GM18858 (cell line): ENCODE measurements around the gene DAG1.

Experiments used
- ATAC-seq: cut with Tn5 transposase; IDR thresholded peaks from one replicate; pipeline ENCODE4 v1.9.1; 2021; ENCODE audit not compliant: unreplicated experiment

The DAG1 gene

GRCh38 chr3:49469936-49470713, at the start of gene DAG1:
Gene DAG1, plus strand, starts transcription at chr3:49470267. Its CDS starts 40,268 bp downstream, at chr3:49510535.
- ATAC-seq, result peak; percentile 72

- no peak for ATAC-seq
Measured at GRCh38 chr3:49421890-49422378, 48.1 kb upstream of the DAG1 start.

- ATAC-seq, result no peak
Measured at GRCh38 chr3:49422379-49423248, 47.5 kb upstream of the DAG1 start, which contains the start of gene AMT. Gene AMT, minus strand, starts transcription at chr3:49422473. Its CDS starts 23 bp downstream, at chr3:49422450.

- no peak for ATAC-seq
Measured at GRCh38 chr3:49424816-49425215, 45.3 kb upstream of the DAG1 start.

- ATAC-seq, result no peak
Measured at GRCh38 chr3:49427586-49427985, 42.5 kb upstream of the DAG1 start.

GRCh38 chr3:49428752-49429080, 41.4 kb upstream of the DAG1 start:
- ATAC-seq, result no peak

GRCh38 chr3:49434731-49435130, 35.3 kb upstream of the DAG1 start:
- no peak for ATAC-seq

- ATAC-seq, result no peak
Measured at GRCh38 chr3:49445391-49445790, 24.7 kb upstream of the DAG1 start.

- no peak for ATAC-seq
Measured at GRCh38 chr3:49453621-49454020, 16.4 kb upstream of the DAG1 start.

GRCh38 chr3:49454458-49454857, 15.6 kb upstream of the DAG1 start:
- no peak for ATAC-seq

GRCh38 chr3:49454898-49455681, 15.0 kb upstream of the DAG1 start:
- no peak for ATAC-seq

GRCh38 chr3:49456466-49456865, 13.6 kb upstream of the DAG1 start:
- ATAC-seq, result no peak

- no peak for ATAC-seq
Measured at GRCh38 chr3:49460188-49460890, 9.7 kb upstream of the DAG1 start.

- no peak for ATAC-seq
Measured at GRCh38 chr3:49460956-49461355, 9.1 kb upstream of the DAG1 start.

GRCh38 chr3:49461443-49462171, 8.5 kb upstream of the DAG1 start:
- no peak for ATAC-seq

GRCh38 chr3:49462222-49462621, 7.8 kb upstream of the DAG1 start:
- ATAC-seq, result no peak

- no peak for ATAC-seq
Measured at GRCh38 chr3:49465270-49466034, 4.6 kb upstream of the DAG1 start.

- ATAC-seq, result no peak
Measured at GRCh38 chr3:49466085-49466484, 4.0 kb upstream of the DAG1 start.
